ENCODE measurements around the gene NECAB3. TPM values are rescaled to one million over a fixed set of nuclear protein-coding genes. Genes with fewer than 3 reads are reported as not detected.

NECAB3 gene
- total and polyA plus RNA-seq, 2 of the 4 experiments (the other 2 are of a cell fraction): 8.6 to 28.4 TPM

DNA sequence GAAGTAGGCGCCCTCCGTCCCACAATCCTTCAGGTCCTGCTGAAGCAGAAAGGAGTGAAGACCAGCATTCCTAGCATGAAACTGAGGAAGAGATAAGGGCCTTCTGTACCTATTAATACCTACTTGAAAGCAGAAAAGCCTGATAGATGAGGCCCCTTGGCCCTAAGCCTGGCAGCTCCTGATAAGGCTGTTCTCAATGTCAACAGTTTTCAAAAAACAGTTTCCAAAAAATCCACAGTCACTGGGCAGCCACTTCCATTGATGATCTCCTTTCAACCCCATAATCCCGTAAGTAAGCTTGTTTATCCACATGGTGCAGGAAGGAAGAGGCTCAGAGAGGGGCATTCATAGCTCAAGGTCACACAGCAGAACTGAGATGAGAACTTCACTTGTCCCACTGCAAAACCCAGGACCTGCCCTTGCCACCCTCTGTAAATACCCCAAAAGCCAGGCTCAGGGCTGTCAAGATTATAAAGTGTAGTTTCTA, 14.8 kb upstream of the NECAB3 start:
- Histone ChIP-seq H3K9me3 (ENCODE audit: control insufficient read depth, insufficient read depth, low read length) (no peaks in the 10 kb centered on the region), H3K4me1 (ENCODE audit: control insufficient read depth, insufficient read depth, low read length) (peaks cover 9% of the 10 kb centered on the region), H3K23ac (ENCODE audit: low read depth, low read length) (no peak overlapping the region), H4K91ac (ENCODE audit: insufficient read depth, low read depth, low read length) (no peak overlapping the region), H2AFZ (replicated peaks; ENCODE audit: low read length, poor library complexity) (no peak overlapping the region), H3K18ac (ENCODE audit: low read depth, low read length) (no peak overlapping the region), H4K5ac (ENCODE audit: low read depth, low read length) (no peak overlapping the region), H2BK120ac (ENCODE audit: low read depth, low read length) (no peak overlapping the region), H2AK9ac (replicated peaks; ENCODE audit: low read depth, low read length, poor library complexity) (no peak overlapping the region), H3K4ac (ENCODE audit: low read depth, low read length) (no peak overlapping the region), H3K4me2 (ENCODE audit: low read depth, low read length) (no peak overlapping the region), H4K8ac (ENCODE audit: low read depth in 2 of 2, low read length in 2 of 2) (no peak overlapping the region), H2AK5ac (ENCODE audit: low read depth, low read length) (no peak overlapping the region), H3K9me1 (ENCODE audit: insufficient read depth, low read length) (0 out of 2 replicates have a peak, but pooled peaks cover 13% of the 10 kb centered on the region), H3K36me3 (ENCODE audit: control insufficient read depth, insufficient read depth, low read length) (no peaks in the 10 kb centered on the region), H2BK5ac (ENCODE audit: low read depth, low read length, poor library complexity, severe bottlenecking) (no peak overlapping the region), H3K56ac (ENCODE audit: extremely low read depth, insufficient read depth, low read length) (no peak overlapping the region), H3K14ac (replicated peaks; ENCODE audit: low read depth, low read length) (no peak overlapping the region), H3K4me3 (ENCODE audit: insufficient read depth, low read depth, low read length) (no peak overlapping the region), H2BK20ac (ENCODE audit: low read depth, low read length) (no peak overlapping the region), H2BK15ac (ENCODE audit: low read depth, low read length) (no peak overlapping the region), H3K9ac (ENCODE audit: low read depth, low read length) (no peak overlapping the region), H3K27me3 (ENCODE audit: control insufficient read depth, insufficient read depth, low read length) (no peaks in the 10 kb centered on the region), H4K20me1 (ENCODE audit: insufficient read depth, low read length) (no peaks in the 10 kb centered on the region), H3K79me1 (ENCODE audit: low read depth in 1 of 2, low read length in 2 of 2) (peaks cover 4 to 16% of the 10 kb centered on the region in 2 experiments; a peak in 2 of 4 replicates), H3K27ac (ENCODE audit: insufficient read depth, low read length) (no peak overlapping the region)
- in situ Hi-C loops (cut with MboI; ENCODE audit: low sequenced_read_pairs) (no loop called here), intact Hi-C loops (cut with micrococcal nuclease) (no loop called here), dilution Hi-C loops (cut with HindIII; ENCODE audit: low sequenced_read_pairs, unreplicated experiment) (no loop called here)
- ChIA-PET POLR2A (ENCODE audit: unreplicated experiment) (no interaction called here), CTCF (no interaction called here)
- BruUV-seq (replicated peaks): no TSS peak
- TF ChIP-seq CTCF (conservative IDR thresholded peaks at IDR 0.05; ENCODE audit: low read depth, low read length) (no peak), POLR2A (IDR thresholded peaks at IDR 0.05; ENCODE audit: low read depth, low read length) (no peak), RFX5 (IDR thresholded peaks at IDR 0.05; ENCODE audit: low read depth, low read length) (no peak), MXI1 (IDR thresholded peaks at IDR 0.05; ENCODE audit: borderline replicate concordance, low read depth, low read length) (no peak), CEBPB (IDR thresholded peaks at IDR 0.05; ENCODE audit: low read depth, low read length) (no peak), FOS (IDR thresholded peaks at IDR 0.05; ENCODE audit: low read depth, low read length) (no peak), RAD21 (IDR thresholded peaks at IDR 0.05; ENCODE audit: low read length) (no peak), NFE2L2 (IDR thresholded peaks at IDR 0.05; ENCODE audit: low read depth, low read length) (no peak)
- no CpG with 5 or more reads among the region's 3 CpGs for WGBS, 2 experiments (ENCODE audit: extremely low coverage in 2 of 2, insufficient read length in 1 of 2)
- no peak for ATAC-seq (ENCODE audit: low read depth)
- DNase-seq: no peak

Data from IMR-90 (cell line).